ENCODE results near the gene PI3.

Gene PI3

DNA sequence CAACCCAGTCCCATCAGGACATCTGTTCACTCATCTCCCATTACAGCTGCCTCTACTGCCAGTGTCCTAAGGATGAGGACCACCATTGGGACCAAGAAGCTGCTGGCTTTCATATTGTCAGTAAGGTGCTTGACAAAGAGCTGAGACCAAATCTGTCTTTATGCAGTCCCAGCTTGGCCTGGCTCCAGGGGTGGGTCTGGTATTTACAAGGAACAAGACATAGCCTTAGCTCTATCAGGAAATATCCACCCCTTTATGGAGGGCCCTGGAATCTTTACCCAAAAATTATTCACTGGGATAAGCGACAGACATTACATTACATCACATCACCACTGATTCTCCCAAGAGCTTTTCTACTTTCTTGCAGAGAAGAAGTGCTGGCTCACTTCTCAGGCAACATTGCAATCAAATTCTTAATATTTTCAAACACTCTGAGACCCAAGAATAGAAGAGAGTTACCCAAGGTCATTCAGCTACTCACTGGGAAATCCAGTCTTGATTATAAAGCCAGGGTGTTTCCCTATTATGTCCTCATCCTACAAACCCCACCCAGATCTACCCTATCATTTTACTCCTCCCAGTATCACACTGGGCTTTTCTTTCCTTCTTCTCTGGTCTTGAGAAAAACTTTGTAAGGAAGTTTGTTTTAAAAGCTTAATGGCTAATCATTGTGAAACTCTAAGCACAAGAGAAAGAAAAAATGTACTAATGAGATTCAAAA, 11.5 kb upstream of the PI3 start:
- no peak for DNase-seq (ENCODE audit: low read depth)
- TF ChIP-seq, protein P1, sequence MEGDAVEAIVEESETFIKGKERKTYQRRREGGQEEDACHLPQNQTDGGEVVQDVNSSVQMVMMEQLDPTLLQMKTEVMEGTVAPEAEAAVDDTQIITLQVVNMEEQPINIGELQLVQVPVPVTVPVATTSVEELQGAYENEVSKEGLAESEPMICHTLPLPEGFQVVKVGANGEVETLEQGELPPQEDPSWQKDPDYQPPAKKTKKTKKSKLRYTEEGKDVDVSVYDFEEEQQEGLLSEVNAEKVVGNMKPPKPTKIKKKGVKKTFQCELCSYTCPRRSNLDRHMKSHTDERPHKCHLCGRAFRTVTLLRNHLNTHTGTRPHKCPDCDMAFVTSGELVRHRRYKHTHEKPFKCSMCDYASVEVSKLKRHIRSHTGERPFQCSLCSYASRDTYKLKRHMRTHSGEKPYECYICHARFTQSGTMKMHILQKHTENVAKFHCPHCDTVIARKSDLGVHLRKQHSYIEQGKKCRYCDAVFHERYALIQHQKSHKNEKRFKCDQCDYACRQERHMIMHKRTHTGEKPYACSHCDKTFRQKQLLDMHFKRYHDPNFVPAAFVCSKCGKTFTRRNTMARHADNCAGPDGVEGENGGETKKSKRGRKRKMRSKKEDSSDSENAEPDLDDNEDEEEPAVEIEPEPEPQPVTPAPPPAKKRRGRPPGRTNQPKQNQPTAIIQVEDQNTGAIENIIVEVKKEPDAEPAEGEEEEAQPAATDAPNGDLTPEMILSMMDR (IDR thresholded peaks at IDR 0.05; ENCODE audit: control insufficient read depth, extremely low read depth, insufficient read depth) = no peak
- H3K4me3 ChIP-seq (ENCODE audit: low read depth, low read length) = no peak overlapping the region

DNA sequence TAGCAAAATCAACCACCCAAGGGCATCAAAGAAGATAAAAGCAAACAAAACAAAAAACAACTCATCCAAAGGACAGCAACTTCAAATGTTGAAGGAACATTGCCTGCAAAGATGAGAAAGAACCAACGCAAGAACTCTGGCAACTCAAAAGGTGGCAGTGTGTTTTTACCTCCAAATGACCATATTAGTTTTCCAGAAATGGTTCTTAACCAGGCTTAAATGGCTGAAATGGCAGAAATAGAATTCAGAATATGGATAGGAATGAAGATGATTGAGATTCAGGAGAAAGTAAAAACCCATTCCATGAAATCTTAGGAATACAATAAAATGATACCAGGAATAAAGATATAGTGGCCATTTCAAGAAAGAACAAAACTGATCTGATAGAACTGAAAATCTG, 9.8 kb upstream of the PI3 start:
- TF ChIP-seq, protein P1 (IDR thresholded peaks at IDR 0.05; ENCODE audit: control insufficient read depth, extremely low read depth, insufficient read depth) = no peak
- no peak for DNase-seq (ENCODE audit: low read depth)
- no peak overlapping the region for H3K4me3 ChIP-seq (ENCODE audit: low read depth, low read length)

DNA sequence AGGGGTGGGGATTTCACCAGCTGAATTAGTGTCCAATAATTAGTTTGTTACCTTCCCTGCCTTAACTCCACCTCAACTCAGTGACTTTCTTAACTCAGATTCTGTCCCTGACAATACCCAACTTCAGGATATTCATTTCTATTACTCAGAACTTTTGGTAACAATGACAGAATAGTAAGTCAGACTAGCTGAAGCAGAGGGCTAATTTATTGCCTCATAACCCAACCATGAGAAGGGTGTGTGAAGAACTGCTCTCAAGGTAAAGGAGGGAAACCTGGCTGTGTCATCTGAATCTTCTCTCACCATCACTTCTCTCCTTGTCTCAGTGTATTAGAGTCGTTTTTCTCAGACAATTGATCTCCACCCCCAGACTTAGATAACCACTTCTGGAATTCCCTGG, 1.2 kb upstream of the PI3 start:
- DNase-seq (ENCODE audit: low read depth) = no peak
- TF ChIP-seq, protein P1 (IDR thresholded peaks at IDR 0.05; ENCODE audit: control insufficient read depth, extremely low read depth, insufficient read depth) = no peak
- no peak overlapping the region for H3K4me3 ChIP-seq (ENCODE audit: low read depth, low read length)

DNA sequence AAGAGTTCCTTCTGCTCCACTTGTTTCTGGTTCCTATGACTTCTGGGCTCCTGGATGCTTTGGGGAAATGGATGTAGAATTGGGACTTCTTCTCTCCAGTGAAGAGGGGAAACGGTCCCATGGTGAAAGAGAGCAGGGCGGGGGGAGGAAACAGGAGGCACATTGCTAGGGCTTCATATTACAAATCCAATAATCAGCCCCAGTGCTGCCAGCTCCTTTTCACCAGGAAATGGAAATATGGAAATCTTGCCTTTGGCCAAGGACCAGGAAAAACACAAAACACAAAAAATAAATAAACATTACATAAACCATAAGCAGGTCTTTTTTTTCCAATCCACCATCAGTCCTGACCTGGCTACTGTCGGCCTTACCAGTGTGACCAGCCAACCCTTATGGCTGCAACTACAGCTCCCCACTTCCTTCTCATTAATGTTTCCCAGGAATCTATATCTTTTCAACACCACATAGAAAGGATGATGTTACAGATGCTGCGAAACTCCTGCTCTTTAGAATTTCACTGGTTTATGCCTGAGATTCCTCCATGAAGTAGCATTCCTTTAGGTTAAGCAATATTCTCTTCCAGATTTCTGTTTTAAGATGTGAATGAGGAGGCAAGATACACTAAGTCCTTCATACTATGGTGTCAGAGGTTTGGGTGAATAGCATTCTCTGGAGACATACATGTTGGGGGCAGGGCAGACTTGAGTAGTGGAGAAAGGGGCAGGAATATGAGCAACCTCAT, 2.0 kb downstream of the PI3 start:
- TF ChIP-seq, protein P1 (IDR thresholded peaks at IDR 0.05; ENCODE audit: control insufficient read depth, extremely low read depth, insufficient read depth) = no peak
- no peak overlapping the region for H3K4me3 ChIP-seq (ENCODE audit: low read depth, low read length)
- DNase-seq (ENCODE audit: low read depth) = peak; percentile 15

DNA sequence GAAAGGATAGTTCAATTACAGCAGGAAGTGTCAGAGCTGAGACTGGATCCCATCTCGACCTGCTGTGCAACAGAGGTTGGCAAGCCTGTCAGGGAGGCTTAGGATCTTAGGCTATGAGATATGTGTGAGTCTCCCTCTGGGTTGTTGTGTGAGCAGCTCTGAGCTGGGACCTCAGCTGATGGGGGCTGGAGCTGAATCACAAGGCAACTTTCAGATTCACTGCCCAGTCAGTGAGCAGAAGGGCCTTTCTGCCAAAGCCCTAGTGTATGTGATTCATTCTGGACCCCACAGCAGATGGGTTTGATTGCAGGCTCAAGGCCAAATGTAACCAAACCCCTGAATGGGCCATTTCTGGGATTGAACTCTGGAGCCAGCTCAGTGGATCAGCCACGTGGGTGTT, 4.5 kb downstream of the PI3 start:
- TF ChIP-seq, protein P1 (IDR thresholded peaks at IDR 0.05; ENCODE audit: control insufficient read depth, extremely low read depth, insufficient read depth) = no peak
- no peak for DNase-seq (ENCODE audit: low read depth)
- no peak overlapping the region for H3K4me3 ChIP-seq (ENCODE audit: low read depth, low read length)

DNA sequence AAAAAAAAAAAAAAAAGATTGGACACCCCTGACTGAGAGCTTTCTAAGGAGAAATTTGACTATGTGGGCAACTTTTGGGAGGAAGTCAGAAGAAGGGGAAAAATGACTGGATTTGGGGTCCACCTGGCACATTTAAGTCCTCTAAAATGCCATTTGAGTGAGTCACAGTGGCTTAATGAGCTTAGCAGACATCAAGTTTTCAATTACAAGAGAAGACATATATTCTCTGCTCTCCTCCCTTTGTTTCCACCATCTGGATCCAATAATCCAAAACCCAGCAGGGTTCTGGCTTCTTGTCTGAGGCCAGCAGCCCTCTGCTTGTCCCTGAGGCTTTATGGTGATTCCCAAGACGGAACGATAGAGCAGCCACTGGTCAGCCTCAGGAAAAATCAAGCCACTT, 6.9 kb downstream of the PI3 start:
- no peak for DNase-seq (ENCODE audit: low read depth)
- H3K4me3 ChIP-seq (ENCODE audit: low read depth, low read length) = no peak overlapping the region
- TF ChIP-seq, protein P1 (IDR thresholded peaks at IDR 0.05; ENCODE audit: control insufficient read depth, extremely low read depth, insufficient read depth) = no peak

All from LNCaP clone FGC (cell line).